Inflammatory macrophage (primary cell): Measurements from ENCODE around the gene RGS7.
"Not testable (repeated sequence)": the region's sequence is repeated elsewhere in the genome, so short reads cannot be mapped to it uniquely, and the experiment has no call there.

ENCODE experiments used
- DNase-seq, 2 donors: peaks; one replicate each; pipeline ENCODE4 v3.0.0-alpha.2; 2020 to 2022

Gene RGS7

GRCh38 chr1:240967070-240967724 is 389.8 kb downstream of the RGS7 start:
- DNase-seq: no peak

- DNase-seq: no peak
These were observed 391.4 kb downstream of the RGS7 start for GRCh38 chr1:240965581-240966091.

GRCh38 chr1:240962086-240962485 is 394.9 kb downstream of the RGS7 start:
- no peak for DNase-seq

GRCh38 chr1:240956424-240956823 is 400.6 kb downstream of the RGS7 start:
- no peak for DNase-seq

- no peak for DNase-seq
These were observed 401.0 kb downstream of the RGS7 start for GRCh38 chr1:240956020-240956419.

GRCh38 chr1:240947438-240948224 is 409.4 kb downstream of the RGS7 start:
- no peak for DNase-seq

GRCh38 chr1:240946926-240947325 is 410.1 kb downstream of the RGS7 start:
- DNase-seq: no peak

GRCh38 chr1:240942901-240943300 is 414.1 kb downstream of the RGS7 start:
- DNase-seq: no peak

GRCh38 chr1:240941701-240942370 is 415.2 kb downstream of the RGS7 start:
- no peak for DNase-seq

GRCh38 chr1:240936911-240937668 is 419.9 kb downstream of the RGS7 start:
- no peak for DNase-seq

GRCh38 chr1:240935920-240936319 is 421.1 kb downstream of the RGS7 start:
- DNase-seq: no peak

- no peak for DNase-seq
These were observed 426.0 kb downstream of the RGS7 start for GRCh38 chr1:240931031-240931430.

GRCh38 chr1:240928265-240928664 is 428.7 kb downstream of the RGS7 start:
- DNase-seq: no peak

- no peak for DNase-seq
These were observed 429.2 kb downstream of the RGS7 start for GRCh38 chr1:240927821-240928220.

- no peak for DNase-seq
These were observed 431.7 kb downstream of the RGS7 start for GRCh38 chr1:240925273-240925672.

- no peak for DNase-seq
These were observed 439.0 kb downstream of the RGS7 start for GRCh38 chr1:240917976-240918375.

GRCh38 chr1:240914506-240914905 is 442.5 kb downstream of the RGS7 start:
- no peak for DNase-seq

- no peak for DNase-seq
These were observed 444.2 kb downstream of the RGS7 start for GRCh38 chr1:240912821-240913220.

GRCh38 chr1:240909701-240910457 is 447.1 kb downstream of the RGS7 start:
- DNase-seq: no peak

- no peak for DNase-seq
These were observed 450.5 kb downstream of the RGS7 start for GRCh38 chr1:240906477-240906876.

- no peak for DNase-seq
These were observed 451.7 kb downstream of the RGS7 start for GRCh38 chr1:240905225-240905765.

- not testable (repeated sequence) for DNase-seq
These were observed 461.6 kb downstream of the RGS7 start for GRCh38 chr1:240895424-240895823.
